ENCODE data around the gene TTC9C. TPM values are rescaled to one million over a fixed set of nuclear protein-coding genes. Genes with fewer than 3 reads are reported as not detected.
A peak's percentile ranks its signal among the peaks of the same experiment; 100 is the strongest.

The TTC9C gene
- total and polyA plus RNA-seq, 2 of the 13 experiments (the other 11 are each of a cell fraction or from before 2014, with no cell fraction given): 28.0 to 36.4 TPM

DNA sequence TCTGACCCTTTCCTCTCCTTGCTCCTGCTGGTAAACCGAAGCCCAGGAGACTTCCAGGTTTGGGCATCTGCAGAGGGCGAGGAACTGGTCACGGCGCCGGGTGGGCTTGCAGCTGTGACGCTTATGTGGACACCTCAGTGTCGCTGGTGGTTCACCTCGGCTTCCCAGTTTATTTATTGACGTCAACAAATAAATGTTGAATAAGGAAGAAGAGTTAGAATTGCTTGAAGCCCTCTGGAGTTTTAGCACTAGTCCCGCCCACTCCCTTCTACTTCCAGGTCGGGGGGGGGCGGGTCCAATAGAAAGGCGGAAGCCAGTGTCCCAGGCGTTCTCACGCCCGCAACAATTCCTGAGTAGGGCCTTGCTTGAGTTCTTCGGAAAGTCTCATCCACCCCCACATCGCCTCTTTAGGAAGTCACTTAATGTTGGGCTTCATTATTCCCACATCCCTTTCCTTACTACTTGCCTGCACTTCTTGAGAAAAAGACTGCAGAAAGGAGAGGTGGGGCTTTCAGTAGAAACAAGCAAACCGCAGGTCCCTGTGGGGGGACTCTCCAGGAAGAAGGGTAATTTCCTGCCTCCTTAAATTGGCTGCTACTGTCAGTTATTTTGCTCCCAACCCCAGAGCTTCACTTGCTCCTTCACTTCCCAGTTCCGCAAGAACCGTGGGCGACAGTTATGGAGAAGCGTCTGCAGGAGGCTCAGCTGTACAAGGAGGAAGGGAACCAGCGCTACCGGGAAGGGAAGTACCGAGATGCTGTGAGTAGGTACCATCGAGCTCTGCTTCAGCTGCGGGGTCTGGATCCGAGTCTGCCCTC is at the start of gene TTC9C (continued):
- TF ChIP-seq NCOA2 (CRISPR knock-in tag; IDR thresholded peaks at IDR 0.05) (0 out of 2 replicates have a peak, but pooled peaks have one; percentile 18), SMARCC2 (IDR thresholded peaks at IDR 0.05) (no peak), ZNF496 (CRISPR knock-in tag; IDR thresholded peaks at IDR 0.05; ENCODE audit: insufficient replicate concordance) (no peak), ZNF749 (CRISPR knock-in tag; IDR thresholded peaks at IDR 0.05; ENCODE audit: borderline replicate concordance) (no peak), ARNTL (CRISPR knock-in tag; IDR thresholded peaks at IDR 0.05) (0 out of 2 replicates have a peak, but pooled peaks have one; percentile 17), REXO4 (CRISPR knock-in tag; IDR thresholded peaks at IDR 0.05; ENCODE audit: borderline replicate concordance) (no peak), ELF1 (CRISPR knock-in tag; IDR thresholded peaks at IDR 0.05) (peak; percentile 86), HOXA5 (CRISPR knock-in tag; IDR thresholded peaks at IDR 0.05) (peak; percentile 59; the same call in 1 of the 2 replicates), ZFY (CRISPR knock-in tag; IDR thresholded peaks at IDR 0.05) (peak; percentile 61), ZBTB43 (CRISPR knock-in tag; conservative IDR thresholded peaks at IDR 0.05) (peak; percentile 38; the same call in 1 of the 2 replicates), ZC3H13 (CRISPR knock-in tag; IDR thresholded peaks at IDR 0.05) (0 out of 2 replicates have a peak, but pooled peaks have one; percentile 41), CAMTA2 (CRISPR knock-in tag; IDR thresholded peaks at IDR 0.05; ENCODE audit: borderline replicate concordance) (no peak), DMAP1 (CRISPR knock-in tag; IDR thresholded peaks at IDR 0.05) (peak; percentile 35), TIGD3 (CRISPR knock-in tag; IDR thresholded peaks at IDR 0.05; ENCODE audit: borderline replicate concordance) (no peak), AKAP8 (CRISPR knock-in tag; IDR thresholded peaks at IDR 0.05) (0 out of 2 replicates have a peak, but pooled peaks have one; percentile 65), ZMAT3 (CRISPR knock-in tag; conservative IDR thresholded peaks at IDR 0.05) (no peak), TGIF2 (CRISPR knock-in tag; IDR thresholded peaks at IDR 0.05) (peak; percentile 16; the same call in 1 of the 2 replicates), KDM5A (IDR thresholded peaks at IDR 0.05; ENCODE audit: borderline replicate concordance, low read length) (peak; percentile 93), TP53 (CRISPR knock-in tag; conservative IDR thresholded peaks at IDR 0.05) (0 out of 2 replicates have a peak, but pooled peaks have one; percentile 37), ZSCAN20 (CRISPR knock-in tag; IDR thresholded peaks at IDR 0.05; ENCODE audit: borderline replicate concordance) (0 out of 2 replicates have a peak, but pooled peaks have one; percentile 35), NFIB (CRISPR knock-in tag; IDR thresholded peaks at IDR 0.05; ENCODE audit: borderline replicate concordance) (no peak)
- TF ChIP-seq, protein P1, sequence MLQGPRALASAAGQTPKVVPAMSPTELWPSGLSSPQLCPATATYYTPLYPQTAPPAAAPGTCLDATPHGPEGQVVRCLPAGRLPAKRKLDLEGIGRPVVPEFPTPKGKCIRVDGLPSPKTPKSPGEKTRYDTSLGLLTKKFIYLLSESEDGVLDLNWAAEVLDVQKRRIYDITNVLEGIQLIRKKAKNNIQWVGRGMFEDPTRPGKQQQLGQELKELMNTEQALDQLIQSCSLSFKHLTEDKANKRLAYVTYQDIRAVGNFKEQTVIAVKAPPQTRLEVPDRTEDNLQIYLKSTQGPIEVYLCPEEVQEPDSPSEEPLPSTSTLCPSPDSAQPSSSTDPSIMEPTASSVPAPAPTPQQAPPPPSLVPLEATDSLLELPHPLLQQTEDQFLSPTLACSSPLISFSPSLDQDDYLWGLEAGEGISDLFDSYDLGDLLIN (CRISPR knock-in tag; IDR thresholded peaks at IDR 0.05; ENCODE audit: borderline replicate concordance): no peak
